ENCODE results near the gene HMCN2.
"Not testable (repeated sequence)": the region's sequence is repeated elsewhere in the genome, so short reads cannot be mapped to it uniquely, and the experiment has no call there.

The HMCN2 gene

GRCh38 chr9:130393681-130394071, 128.1 kb downstream of the HMCN2 start:
- DNase-seq (ENCODE audit: low spot score): no peak

GRCh38 chr9:130394320-130394719, 128.8 kb downstream of the HMCN2 start:
- DNase-seq (ENCODE audit: low spot score): no peak

- no peak for DNase-seq (ENCODE audit: low spot score)
Measured at GRCh38 chr9:130394814-130395470, 129.4 kb downstream of the HMCN2 start.

- no peak for DNase-seq (ENCODE audit: low spot score)
Measured at GRCh38 chr9:130395810-130396435, 130.4 kb downstream of the HMCN2 start.

- no peak for DNase-seq (ENCODE audit: low spot score)
Measured at GRCh38 chr9:130396581-130396980, 131.0 kb downstream of the HMCN2 start.

DNA sequence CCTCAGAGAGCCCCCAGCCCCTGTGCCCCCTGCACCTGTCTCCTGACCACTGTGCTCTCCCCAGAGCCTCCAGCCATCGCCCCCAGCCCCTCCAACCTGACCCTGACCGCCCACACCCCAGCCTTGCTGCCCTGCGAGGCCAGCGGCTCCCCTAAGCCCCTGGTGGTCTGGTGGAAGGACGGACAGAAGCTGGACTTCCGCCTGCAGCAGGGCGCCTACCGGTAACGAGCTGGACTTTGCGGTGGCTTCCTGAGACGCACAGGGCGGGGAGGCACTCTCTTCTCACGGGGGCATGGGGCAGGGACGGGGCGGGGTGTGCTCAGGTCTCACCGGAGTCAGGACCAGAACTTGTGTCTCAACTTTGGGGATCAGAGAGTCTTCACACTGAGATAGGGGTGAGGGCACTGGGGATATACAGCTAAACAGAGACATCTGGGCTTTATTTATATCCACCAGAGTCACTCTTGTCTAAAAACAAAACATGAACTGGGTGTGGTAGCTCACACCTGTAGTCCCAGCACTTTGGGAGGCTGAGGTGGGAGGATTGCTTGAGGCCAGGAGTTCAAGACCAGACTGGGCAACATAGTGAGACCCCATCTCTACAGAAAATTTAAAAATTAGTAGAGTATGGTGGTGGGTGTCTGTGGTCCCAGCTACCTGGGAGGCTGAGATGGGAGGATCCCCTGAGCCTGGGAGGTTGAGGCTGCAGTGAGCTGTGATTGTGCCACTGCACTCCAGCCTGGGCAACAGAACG, 133.1 kb downstream of the HMCN2 start:
- no peak for DNase-seq (ENCODE audit: low spot score)

DNA sequence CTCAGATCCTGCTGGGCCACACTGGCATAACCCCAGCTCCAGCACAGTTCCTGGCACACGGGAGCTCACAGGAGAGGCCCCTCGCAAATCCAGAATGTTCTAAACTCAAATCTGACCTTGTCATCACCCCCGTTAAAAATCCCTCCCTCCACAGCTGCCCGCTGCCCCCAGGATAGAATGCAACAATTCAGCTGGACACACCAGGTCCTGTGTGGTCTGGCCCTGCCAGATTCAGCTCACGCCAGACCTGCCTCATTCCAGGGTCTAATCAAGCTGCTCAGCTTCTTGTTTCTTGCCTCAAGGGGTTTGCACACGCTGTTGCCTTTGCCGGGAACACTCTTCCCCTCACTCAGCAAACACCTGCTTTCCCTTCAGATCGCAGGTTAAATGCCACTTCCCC, 134.2 kb downstream of the HMCN2 start:
- DNase-seq (ENCODE audit: low spot score): no peak

DNA sequence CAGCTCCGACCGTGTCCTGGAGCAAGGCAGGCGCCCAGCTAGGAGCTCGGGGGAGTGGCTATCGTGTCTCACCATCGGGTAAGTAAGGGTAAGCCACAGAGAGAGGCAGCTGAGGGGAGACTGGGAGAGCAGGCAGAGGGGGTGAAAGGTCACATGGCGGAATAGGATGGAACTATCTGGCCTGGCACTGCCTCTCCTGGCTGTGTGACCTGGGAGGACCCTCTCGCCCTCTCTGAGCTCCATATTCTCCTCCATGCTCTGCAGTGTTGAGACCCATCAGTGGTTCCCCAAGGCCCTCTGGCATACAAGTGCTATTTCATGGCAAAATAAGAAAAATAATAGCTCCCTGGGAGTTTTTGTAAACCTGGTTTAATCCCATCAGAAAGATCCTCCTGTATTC, 135.3 kb downstream of the HMCN2 start:
- DNase-seq (ENCODE audit: low spot score): no peak

DNA sequence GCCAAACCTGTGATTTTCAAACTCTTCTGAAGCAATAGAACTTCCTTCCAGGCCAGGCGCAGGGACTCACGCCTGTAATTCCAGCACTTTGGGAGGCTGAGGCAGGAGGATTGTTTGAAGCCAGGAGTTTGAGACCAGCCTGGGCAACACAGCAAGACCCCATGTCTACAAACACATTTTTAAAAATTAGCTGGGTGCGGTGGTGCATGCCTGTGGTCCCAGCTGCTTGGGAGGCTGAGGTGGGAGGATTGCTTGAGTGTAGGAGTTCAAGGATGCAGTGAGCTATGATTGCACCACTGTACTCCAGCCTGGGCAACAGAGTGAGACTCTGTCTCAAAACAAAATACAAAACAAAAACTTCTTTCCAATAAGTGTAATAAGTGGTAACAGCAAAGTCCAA, 136.2 kb downstream of the HMCN2 start:
- not testable (repeated sequence) for DNase-seq (ENCODE audit: low spot score)

GRCh38 chr9:130402243-130402642, 136.7 kb downstream of the HMCN2 start:
- DNase-seq (ENCODE audit: low spot score): no peak

GRCh38 chr9:130402645-130403440, 137.3 kb downstream of the HMCN2 start:
- no peak for DNase-seq (ENCODE audit: low spot score)

GRCh38 chr9:130405657-130406257, 140.2 kb downstream of the HMCN2 start:
- no peak for DNase-seq (ENCODE audit: low spot score)

DNA sequence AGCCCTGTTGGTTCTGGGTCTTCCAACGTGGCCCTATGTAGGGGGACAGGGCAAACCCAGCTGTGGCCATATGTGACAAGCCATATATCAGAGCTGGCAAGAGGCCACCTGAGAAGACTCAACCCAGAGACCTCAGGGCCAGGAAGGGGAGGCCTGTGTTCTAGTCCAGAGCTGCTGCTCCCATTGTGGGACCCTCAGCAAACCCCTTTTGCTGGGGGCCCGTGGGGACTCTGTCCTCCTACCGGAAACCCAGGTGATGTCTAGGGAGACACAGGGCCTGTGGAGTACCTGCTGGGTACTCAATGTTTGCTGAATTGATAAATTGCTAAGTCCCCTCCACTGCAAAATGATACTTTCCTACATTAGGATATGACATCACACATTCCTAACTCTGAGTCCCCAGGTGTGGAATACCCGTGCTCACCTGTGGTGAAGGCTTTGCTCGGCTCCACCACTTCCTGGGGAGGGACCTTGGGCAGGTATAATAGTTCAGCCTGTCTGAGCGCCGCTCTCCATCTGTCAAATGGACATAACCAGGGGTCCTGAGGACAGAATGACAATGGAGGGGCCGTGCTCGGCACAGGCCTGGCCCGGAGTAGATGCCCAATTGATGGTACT, 140.8 kb downstream of the HMCN2 start:
- peak; percentile 22 for DNase-seq (ENCODE audit: low spot score)

GRCh38 chr9:130407916-130408663, 142.5 kb downstream of the HMCN2 start:
- DNase-seq (ENCODE audit: low spot score): no peak

GRCh38 chr9:130408669-130409068, 143.1 kb downstream of the HMCN2 start:
- DNase-seq (ENCODE audit: low spot score): no peak

GRCh38 chr9:130409246-130409645, 143.7 kb downstream of the HMCN2 start:
- DNase-seq (ENCODE audit: low spot score): no peak

- DNase-seq (ENCODE audit: low spot score): no peak
Measured at GRCh38 chr9:130410443-130410842, 144.9 kb downstream of the HMCN2 start.

DNA sequence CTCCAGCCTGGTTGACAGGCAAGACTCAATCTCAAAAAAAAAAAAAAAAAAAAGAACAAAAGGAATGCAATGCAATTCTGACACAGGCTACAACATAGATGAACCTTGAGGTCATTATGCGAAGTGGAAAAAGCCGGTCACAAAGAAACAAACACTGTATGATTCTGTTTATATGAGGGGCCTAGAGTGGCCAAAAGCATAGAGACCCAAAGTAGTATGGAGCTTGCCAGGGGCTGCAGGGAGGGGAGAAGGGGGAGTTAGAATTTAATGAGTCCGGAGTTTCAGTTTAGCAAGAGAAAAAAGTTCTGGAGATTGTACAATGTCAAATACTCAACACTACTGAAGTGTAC, 146.0 kb downstream of the HMCN2 start:
- DNase-seq (ENCODE audit: low spot score): no peak

GRCh38 chr9:130414081-130414731, 148.6 kb downstream of the HMCN2 start:
- no peak for DNase-seq (ENCODE audit: low spot score)
